Endodermal cell (in vitro differentiated cells): ENCODE results near the gene TMCO4. TPM values are rescaled to one million over a fixed set of nuclear protein-coding genes. Genes with fewer than 3 reads are reported as not detected.

Experiments
- DNase-seq: peaks from one replicate; pipeline ENCODE4 v3.0.0-alpha.2; 2017
- H3K27ac ChIP-seq: 2 replicates; pipeline ENCODE4 v1.5.1; 2013; ENCODE audit warnings: mild to moderate bottlenecking, low read depth, low read length, moderate library complexity
- H3K27me3 ChIP-seq: 2 replicates; pipeline ENCODE4 v1.6.1; 2013; ENCODE audit warnings: mild to moderate bottlenecking, low read length, moderate library complexity; ENCODE audit not compliant: insufficient read depth, control insufficient read depth, poor library complexity, severe bottlenecking
- H3K36me3 ChIP-seq: 2 replicates; pipeline ENCODE4 v1.7.0; 2013; ENCODE audit warnings: mild to moderate bottlenecking, low read length, moderate library complexity; ENCODE audit not compliant: control insufficient read depth, insufficient read depth
- H3K4me1 ChIP-seq: one replicate; pipeline ENCODE4 v1.7.0; 2013; ENCODE audit warnings: low read length; ENCODE audit not compliant: control insufficient read depth, insufficient read depth
- H3K4me3 ChIP-seq: 2 replicates; pipeline ENCODE4 v1.5.1; 2013; ENCODE audit warnings: mild to moderate bottlenecking, low read length, moderate library complexity
- H3K9ac ChIP-seq: 2 replicates; pipeline ENCODE4 v1.6.1; 2013; ENCODE audit warnings: mild to moderate bottlenecking, low read length, moderate library complexity; ENCODE audit not compliant: poor library complexity, severe bottlenecking; ENCODE audit errors: extremely low read depth
- H3K9me3 ChIP-seq: 2 replicates; pipeline ENCODE4 v1.6.1; 2013; ENCODE audit warnings: mild to moderate bottlenecking, low read length, moderate library complexity; ENCODE audit not compliant: control insufficient read depth
- H3K27ac Mint-ChIP-seq: 2 replicates; pipeline ENCODE4 v1.8.0; 2020; ENCODE audit warnings: mixed read lengths
- H3K27me3 Mint-ChIP-seq: 2 replicates; pipeline ENCODE4 v1.8.0; 2021; ENCODE audit warnings: mild to moderate bottlenecking, mixed read lengths; ENCODE audit not compliant: insufficient read depth
- H3K36me3 Mint-ChIP-seq: 2 replicates; pipeline ENCODE4 v1.8.0; 2020; ENCODE audit warnings: low read depth, mixed read lengths
- H3K4me1 Mint-ChIP-seq: 2 replicates; pipeline ENCODE4 v1.8.0; 2020; ENCODE audit warnings: mixed read lengths
- H3K4me3 Mint-ChIP-seq: 2 replicates; pipeline ENCODE4 v1.8.0; 2020; ENCODE audit warnings: mild to moderate bottlenecking, moderate library complexity, mixed read lengths
- H3K9me3 Mint-ChIP-seq: 2 replicates; pipeline ENCODE4 v1.8.0; 2020; ENCODE audit warnings: mild to moderate bottlenecking, mixed read lengths
- WGBS, 2 experiments: methylation state at CpG; one replicate each; pipeline versions ENCODE4 v1.1.5 to v1.1.7; 2013; ENCODE audit warnings: missing lambda C conversion rate in 2 of 2, mixed read lengths in 1 of 2; ENCODE audit not compliant: insufficient coverage in 1 of 2, insufficient read length in 1 of 2; 5-methylcytosine and 5-hydroxymethylcytosine counted together
- total RNA-seq, 2 donors: library from RNA; stranded (reverse); fragmentation: NEBNext Ultra II Directional in 1 of 2; extraction: Animal tissue kit (Norgen Biotek cat#: 25700) in 1 of 2; gene quantifications; 2 replicates in 1 of 2; 3 replicates in 1 of 2; pipeline ENCODE4 v1.2.1, GENCODE V29; 2021
- TF ChIP-seq, protein P1 (sequence below): fragments of 200-600 bp; sonication (generic); conservative IDR thresholded peaks from 2 replicates; pipeline ENCODE4 v1.5.0; 2021; ENCODE audit warnings: antibody characterized with exemption, mild to moderate bottlenecking

The TMCO4 gene
- total RNA-seq, 2 donors from 2014 or later: 6.2 to 6.6 TPM

DNA sequence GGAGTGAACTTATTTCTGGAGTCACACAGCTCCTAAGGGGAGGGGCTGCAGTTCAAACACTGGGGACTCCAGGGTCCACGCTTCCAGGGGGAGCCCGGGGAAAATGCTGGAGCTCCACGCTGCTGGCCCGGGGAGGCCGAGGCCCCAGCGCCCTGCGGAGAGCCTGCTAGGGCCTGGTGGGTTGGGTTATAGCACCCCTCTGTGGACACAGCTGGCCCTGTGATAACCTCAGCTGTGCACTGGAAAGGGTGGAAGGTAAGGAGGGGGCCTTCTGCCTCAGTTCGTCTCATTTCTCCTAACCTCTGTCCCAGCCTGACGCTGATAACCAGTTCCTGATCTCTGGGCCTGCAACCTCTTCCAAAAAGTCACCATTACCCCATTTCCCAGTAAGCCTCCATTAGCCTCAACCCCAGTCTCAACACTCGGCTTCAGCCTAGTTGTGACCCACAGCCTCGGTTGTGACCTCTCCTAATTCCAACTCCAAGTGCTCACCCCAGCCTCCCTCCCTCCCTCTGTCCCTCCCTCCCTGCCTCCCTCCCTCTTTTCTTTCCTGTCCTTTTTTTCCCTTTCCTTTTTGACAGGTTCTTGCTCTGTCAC lies 148.5 kb downstream of the TMCO4 start:
- Mint-ChIP-seq H3K27me3 (peaks cover 3% of the 10 kb centered on the region), H3K36me3 (peaks cover 14% of the 10 kb centered on the region), H3K27ac (peak overlapping the region; percentile 75), H3K4me1 (peaks cover 10% of the 10 kb centered on the region), H3K4me3 (no peak overlapping the region), H3K9me3 (no peaks in the 10 kb centered on the region)
- no peak overlapping the region for H3K27ac ChIP-seq
- 42 to 60% methylated on average over 8 to 11 of the region's 11 CpGs for WGBS, 2 experiments
- peaks cover 20% of the 10 kb centered on the region for H3K36me3 ChIP-seq
- peak overlapping the region; percentile 6 for H3K9ac ChIP-seq
- peak; percentile 84 for DNase-seq
- H3K4me3 ChIP-seq: no peak overlapping the region
- H3K9me3 ChIP-seq: no peaks in the 10 kb centered on the region
- no peaks in the 10 kb centered on the region for H3K27me3 ChIP-seq
- TF ChIP-seq, protein P1, sequence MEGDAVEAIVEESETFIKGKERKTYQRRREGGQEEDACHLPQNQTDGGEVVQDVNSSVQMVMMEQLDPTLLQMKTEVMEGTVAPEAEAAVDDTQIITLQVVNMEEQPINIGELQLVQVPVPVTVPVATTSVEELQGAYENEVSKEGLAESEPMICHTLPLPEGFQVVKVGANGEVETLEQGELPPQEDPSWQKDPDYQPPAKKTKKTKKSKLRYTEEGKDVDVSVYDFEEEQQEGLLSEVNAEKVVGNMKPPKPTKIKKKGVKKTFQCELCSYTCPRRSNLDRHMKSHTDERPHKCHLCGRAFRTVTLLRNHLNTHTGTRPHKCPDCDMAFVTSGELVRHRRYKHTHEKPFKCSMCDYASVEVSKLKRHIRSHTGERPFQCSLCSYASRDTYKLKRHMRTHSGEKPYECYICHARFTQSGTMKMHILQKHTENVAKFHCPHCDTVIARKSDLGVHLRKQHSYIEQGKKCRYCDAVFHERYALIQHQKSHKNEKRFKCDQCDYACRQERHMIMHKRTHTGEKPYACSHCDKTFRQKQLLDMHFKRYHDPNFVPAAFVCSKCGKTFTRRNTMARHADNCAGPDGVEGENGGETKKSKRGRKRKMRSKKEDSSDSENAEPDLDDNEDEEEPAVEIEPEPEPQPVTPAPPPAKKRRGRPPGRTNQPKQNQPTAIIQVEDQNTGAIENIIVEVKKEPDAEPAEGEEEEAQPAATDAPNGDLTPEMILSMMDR: peak; percentile 76
- peaks cover 15% of the 10 kb centered on the region for H3K4me1 ChIP-seq

DNA sequence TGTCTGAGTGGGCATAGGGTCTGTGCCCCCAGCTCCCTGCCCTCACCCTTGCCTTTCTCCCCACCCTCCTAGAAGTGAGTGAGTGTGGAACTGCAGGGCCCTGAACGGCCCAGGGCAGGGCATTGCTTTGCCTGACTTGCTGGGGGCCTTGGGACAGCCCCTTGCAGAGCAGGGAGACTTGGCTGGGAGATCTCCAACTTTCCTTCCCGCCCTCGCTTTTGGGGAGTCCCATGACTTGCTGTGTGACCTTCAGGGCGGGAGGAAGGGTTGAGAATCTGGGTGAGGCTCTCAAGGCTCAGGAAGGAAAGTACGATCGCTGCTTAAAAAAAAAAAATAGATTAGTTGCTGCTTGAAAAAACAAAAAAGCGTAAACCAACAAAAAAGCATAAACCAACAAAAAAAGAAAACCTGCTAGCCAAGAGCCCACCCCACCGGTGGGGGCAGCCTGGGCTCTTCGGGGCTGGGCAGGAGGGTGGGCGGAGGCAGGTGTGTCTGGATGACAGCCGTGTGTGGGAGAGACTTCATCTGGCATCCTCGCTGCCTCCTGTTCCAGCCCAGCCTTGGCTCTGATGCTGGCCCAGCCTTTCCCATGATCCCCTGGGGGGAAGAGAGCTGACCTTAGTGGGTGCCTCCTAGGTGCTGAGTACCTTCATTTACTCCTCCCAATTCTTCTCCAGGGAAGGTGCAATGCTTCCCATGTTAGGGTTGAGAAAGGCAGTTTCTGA lies 149.1 kb downstream of the TMCO4 start:
- peaks cover 14% of the 10 kb centered on the region for H3K4me1 Mint-ChIP-seq
- H3K4me3 ChIP-seq: no peak overlapping the region
- H3K9me3 ChIP-seq: no peaks in the 10 kb centered on the region
- DNase-seq: no peak
- no peaks in the 10 kb centered on the region for H3K9me3 Mint-ChIP-seq
- H3K36me3 ChIP-seq: peaks cover 16% of the 10 kb centered on the region
- H3K27me3 ChIP-seq: no peaks in the 10 kb centered on the region
- peaks cover 10% of the 10 kb centered on the region for H3K36me3 Mint-ChIP-seq
- H3K27ac ChIP-seq: no peak overlapping the region
- peak overlapping the region; percentile 6 for H3K9ac ChIP-seq
- peaks cover 15% of the 10 kb centered on the region for H3K4me1 ChIP-seq
- H3K27ac Mint-ChIP-seq: no peak overlapping the region
- peaks cover 9% of the 10 kb centered on the region for H3K27me3 Mint-ChIP-seq
- 77 to 86% methylated on average over 9 to 12 of the region's 12 CpGs for WGBS, 2 experiments
- TF ChIP-seq, protein P1: no peak
- no peak overlapping the region for H3K4me3 Mint-ChIP-seq

DNA sequence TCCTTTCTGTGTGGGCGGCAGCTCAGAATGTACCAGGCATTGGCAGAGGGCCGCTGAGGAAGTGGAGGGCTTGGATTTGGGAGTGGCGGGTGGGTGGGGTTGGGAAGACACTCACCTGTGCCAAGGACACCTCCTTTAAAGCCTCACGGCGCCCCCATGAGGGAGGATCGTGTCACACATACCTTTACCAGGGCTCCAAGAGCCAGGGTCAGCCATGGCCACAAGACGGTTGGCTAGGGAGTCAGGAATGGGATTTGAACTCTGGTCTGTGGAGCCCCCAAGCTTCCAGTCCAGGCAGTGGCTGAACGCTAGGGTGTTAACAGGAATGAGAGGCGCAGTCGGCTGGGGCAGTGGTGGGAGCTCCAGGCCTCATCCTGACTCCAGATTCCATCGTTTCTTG lies 151.0 kb downstream of the TMCO4 start:
- H3K9me3 ChIP-seq: no peaks in the 10 kb centered on the region
- H3K4me3 ChIP-seq: no peak overlapping the region
- 71 to 91% methylated on average over 5 to 11 of the region's 11 CpGs for WGBS, 2 experiments
- peaks cover 11% of the 10 kb centered on the region for H3K4me1 Mint-ChIP-seq
- H3K36me3 Mint-ChIP-seq: peaks cover 2% of the 10 kb centered on the region
- peak overlapping the region; percentile 61 for H3K27ac Mint-ChIP-seq
- TF ChIP-seq, protein P1: peak; percentile 71
- peaks cover 2% of the 10 kb centered on the region for H3K27me3 ChIP-seq
- H3K4me3 Mint-ChIP-seq: no peak overlapping the region
- no peak overlapping the region for H3K9ac ChIP-seq
- DNase-seq: peak; percentile 93
- peaks cover 15% of the 10 kb centered on the region for H3K27me3 Mint-ChIP-seq
- no peaks in the 10 kb centered on the region for H3K9me3 Mint-ChIP-seq
- peaks cover 10% of the 10 kb centered on the region for H3K4me1 ChIP-seq
- H3K27ac ChIP-seq: no peak overlapping the region
- no peaks in the 10 kb centered on the region for H3K36me3 ChIP-seq
